HG02623 (cell line): Measurements from ENCODE around the gene SMURF2.

Experiments
- ATAC-seq: cut with Tn5 transposase; IDR thresholded peaks from one replicate; pipeline ENCODE4 v1.9.1; 2021; ENCODE audit warnings: moderate library complexity; ENCODE audit not compliant: unreplicated experiment

The SMURF2 gene

DNA sequence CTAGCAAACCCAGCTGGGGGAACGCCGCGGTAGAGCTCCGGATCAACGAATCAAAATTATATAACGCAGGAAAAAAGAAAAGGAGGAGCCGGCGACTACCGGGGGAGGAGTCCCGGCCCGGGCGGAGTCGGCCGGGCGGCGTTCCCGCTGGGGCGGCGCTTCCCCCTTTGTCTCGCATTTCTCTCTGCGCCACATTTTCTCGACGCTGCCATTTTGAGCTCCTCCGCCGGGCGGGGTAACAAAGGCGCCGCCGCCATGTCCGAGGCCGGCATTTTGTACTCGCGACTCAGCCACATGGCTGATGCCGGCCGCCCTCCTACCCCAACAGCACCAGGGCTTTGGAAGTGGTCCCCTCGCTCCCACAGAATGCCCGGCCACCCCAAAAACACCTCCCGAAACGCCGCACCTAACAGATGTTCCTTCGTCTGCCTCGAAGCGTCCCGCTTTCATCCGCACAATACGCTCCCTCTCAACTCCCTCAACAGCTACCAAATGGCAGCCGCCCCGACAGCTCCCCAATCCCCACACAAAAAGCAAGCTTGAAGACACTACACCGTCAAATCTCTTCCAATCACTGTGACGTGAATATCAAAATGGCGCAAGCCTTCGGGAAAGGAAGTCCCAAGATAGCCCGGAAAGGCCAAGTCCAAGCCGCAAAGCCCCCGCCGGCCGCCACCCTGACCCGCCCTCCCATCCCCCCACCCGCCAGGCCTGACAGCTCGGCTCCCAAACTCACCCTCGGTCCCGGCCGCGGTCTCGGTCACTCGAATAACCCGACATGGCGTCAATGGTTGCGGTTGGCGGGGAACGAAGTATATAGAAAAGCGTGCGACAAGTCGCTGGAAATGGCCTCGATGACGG lies 156.5 kb downstream of the SMURF2 start:
- peak; percentile 1 for ATAC-seq

- ATAC-seq, result no peak
Observed at GRCh38 chr17:64504769-64505339, 157.3 kb downstream of the SMURF2 start.

GRCh38 chr17:64503821-64504768 lies 158.0 kb downstream of the SMURF2 start:
- no peak for ATAC-seq

GRCh38 chr17:64503341-64503740 lies 158.8 kb downstream of the SMURF2 start:
- ATAC-seq, result no peak

DNA sequence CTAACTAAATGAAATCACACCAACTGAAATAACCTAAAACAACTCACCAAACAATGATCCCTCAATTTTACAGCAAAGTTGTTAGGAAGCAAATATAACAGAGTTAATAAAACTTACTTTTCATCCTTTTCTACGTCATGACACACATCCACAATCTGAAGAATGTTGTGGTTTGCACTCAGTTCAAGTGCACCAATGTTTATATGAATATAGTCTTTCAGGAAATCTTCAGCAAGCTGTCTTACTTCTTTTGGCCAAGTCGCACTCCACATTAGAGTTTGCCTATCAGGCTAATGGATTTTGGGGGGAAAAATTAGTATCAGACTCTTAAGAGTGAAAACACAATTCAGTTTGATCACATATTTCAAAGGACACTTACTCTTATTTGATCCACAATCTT lies 159.3 kb downstream of the SMURF2 start:
- ATAC-seq, result no peak

DNA sequence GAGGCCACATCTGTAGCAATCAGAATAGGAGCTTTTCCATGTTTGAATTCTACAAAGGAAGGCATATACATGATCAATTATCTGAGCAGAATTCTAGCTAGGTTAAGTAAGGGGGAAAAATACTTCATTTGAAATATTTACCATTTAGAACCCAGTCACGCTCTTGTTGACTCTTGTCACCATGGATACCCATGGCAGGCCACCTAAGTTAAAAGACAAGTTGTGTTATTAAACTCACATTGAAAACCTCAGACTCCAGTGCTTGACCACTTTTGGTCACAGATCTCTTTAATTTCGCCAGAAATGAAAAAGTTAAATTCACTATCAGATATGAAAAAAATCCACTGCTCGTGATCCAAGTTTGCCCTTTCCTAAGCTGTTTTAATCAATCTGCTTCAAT lies 160.1 kb downstream of the SMURF2 start:
- ATAC-seq, result no peak

DNA sequence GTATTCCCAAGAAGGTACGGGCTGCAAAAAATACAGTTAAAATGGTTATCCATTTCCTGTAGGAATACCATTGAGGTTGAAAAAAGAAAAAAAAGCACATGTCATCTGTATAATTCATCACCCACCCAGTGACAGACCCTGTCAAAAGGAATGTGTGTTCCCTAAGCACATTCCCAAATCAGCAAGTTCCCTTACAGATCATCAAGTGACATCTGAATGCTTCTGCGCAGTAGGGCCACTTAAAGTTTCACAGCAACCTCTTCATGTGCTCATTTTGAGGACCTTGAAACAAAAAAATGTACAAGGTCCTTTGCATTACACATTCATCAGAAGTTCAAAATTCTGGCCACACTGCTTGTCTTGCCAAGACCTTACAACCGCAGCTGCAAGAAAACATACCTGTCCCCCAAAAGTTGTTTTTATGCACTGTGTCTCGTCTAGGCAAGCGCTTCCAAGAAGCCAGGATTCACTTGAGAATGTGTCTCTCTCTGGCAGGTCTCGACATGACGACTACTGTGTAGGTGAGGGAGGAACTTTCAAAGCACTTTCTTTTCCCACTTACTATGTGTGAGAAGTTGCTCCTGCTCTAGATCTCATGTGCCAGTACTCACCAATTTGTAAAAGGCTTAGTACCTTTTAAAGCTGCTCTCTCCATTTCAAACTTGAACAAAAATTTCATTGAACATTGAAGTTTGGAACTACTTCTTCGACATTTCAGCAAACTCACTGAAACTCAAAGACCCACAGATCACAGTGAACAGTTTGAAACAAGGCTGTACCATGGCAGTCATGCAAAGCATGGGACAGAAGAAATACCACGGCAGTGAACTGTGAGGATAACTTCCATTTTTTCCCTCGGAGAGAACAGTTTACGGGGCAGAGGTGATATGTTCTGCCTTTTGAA lies 161.0 kb downstream of the SMURF2 start:
- ATAC-seq, result no peak

- no peak for ATAC-seq
Observed at GRCh38 chr17:64500487-64500859, 161.6 kb downstream of the SMURF2 start.

- ATAC-seq, result no peak
Observed at GRCh38 chr17:64499805-64500486, 162.2 kb downstream of the SMURF2 start.

DNA sequence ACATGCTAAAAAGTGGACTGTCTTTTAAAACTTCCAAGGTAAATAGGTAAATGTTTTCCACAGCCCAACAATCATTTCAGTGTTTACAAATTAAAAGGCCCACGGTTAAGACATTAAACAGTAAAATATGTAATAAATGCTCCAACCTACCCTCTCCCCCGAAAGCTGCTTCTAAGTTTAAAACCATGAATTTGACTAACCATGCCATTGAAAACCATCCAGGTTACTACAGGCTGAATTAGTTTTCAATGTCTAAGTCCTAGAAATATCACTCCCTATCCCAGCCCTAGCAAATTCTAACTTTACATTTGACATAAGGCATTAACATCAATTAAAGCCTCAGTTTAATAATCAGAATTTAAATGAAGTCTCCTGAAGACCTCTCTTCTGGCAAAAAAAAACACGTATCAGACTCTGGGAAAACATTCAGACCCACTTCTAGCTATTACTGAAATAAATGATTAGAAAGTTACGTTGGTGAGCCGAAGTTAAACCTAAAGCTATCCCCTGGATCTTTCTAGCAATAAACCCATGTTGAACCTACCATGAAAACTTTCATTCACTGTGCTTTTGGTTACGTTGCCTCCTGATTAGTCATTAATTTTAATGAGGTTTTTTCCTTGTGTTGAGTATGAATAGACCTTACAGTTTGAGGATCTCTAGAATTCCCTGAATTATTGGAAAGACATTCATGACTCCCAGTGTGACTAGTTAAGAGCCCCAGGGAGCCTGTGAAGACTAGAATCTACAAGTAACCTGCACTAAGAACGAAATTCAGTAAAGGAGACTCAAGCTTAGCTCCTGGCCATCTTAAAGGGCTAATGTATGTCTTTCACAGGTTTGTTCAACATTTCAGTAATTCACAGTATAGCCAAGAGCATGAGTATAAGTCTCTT lies 163.6 kb downstream of the SMURF2 start:
- no peak for ATAC-seq

GRCh38 chr17:64497565-64498035 lies 164.5 kb downstream of the SMURF2 start:
- ATAC-seq, result no peak

- ATAC-seq, result peak; percentile 85
Observed at GRCh38 chr17:64496786-64497564, 165.1 kb downstream of the SMURF2 start, which contains the start of gene POLG2. Gene POLG2, minus strand, starts transcription at chr17:64497054. Its CDS starts 86 bp downstream, at chr17:64496968.

GRCh38 chr17:64496348-64496785 lies 165.7 kb downstream of the SMURF2 start:
- ATAC-seq, result no peak
